ENCODE results near the gene KCNMB4. TPM values are rescaled to one million over a fixed set of nuclear protein-coding genes. Genes with fewer than 3 reads are reported as not detected.
A peak's percentile ranks its signal among the peaks of the same experiment; 100 is the strongest.

Gene KCNMB4
- total RNA-seq, 8 experiments from 2014 or later, result 0.20 to 13.5 (median 7.4) TPM

GRCh38 chr12:70418101-70418500, 52.0 kb downstream of the KCNMB4 start:
- Histone ChIP-seq H3K4me1 (replicated peaks in 1 of 2) (no peaks in the 10 kb centered on the region), H3K27ac (no peak overlapping the region), H3K4me3 (no peak overlapping the region)
- peak in 3 of 8 experiments; percentile 36 to 98 (median 96) for ATAC-seq (replicated peaks in 6 of 8)
- WGBS, 10 experiments, result 0 to 100% (median 84%) methylated on average over 1 to 3 of the region's 3 CpGs
- in situ Hi-C loops (cut with MboI; ENCODE audit: low pct_unique_long_range_greater_than_20kb in 2 of 9, low sequenced_read_pairs in 9 of 9, unreplicated experiment in 9 of 9), result no loop called here

DNA sequence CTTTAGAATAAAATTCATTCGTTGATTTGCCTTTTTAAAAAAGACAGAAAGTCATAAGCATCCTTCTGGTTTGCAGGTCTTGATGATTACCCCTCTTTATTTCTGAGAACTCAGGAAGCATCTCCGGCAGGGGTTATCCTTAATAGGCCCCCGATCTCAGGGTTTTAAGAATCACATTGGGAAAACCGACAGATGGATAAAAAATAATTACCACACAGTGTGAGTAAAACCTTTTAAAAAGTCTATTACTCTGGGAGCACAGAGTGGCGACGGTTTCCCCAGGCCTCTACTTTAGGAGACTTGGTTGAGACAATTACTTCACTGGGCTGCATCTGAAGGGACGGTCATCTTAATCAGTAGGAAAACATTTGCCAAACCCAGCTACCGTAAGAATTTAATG, 56.5 kb downstream of the KCNMB4 start:
- Histone ChIP-seq H3K27ac (no peak overlapping the region), H3K4me1 (replicated peaks in 1 of 2) (no peaks in the 10 kb centered on the region), H3K4me3 (no peak overlapping the region)
- WGBS, 10 experiments, result 50 to 100% (median 86%) methylated on average over 1 to 8 of the region's 8 CpGs; no CpG with 5 or more reads in 1 of the 10 experiments
- in situ Hi-C loops (cut with MboI; ENCODE audit: low pct_unique_long_range_greater_than_20kb in 2 of 9, low sequenced_read_pairs in 9 of 9, unreplicated experiment in 9 of 9), result no loop called here
- ATAC-seq (replicated peaks in 6 of 8), result no peak

DNA sequence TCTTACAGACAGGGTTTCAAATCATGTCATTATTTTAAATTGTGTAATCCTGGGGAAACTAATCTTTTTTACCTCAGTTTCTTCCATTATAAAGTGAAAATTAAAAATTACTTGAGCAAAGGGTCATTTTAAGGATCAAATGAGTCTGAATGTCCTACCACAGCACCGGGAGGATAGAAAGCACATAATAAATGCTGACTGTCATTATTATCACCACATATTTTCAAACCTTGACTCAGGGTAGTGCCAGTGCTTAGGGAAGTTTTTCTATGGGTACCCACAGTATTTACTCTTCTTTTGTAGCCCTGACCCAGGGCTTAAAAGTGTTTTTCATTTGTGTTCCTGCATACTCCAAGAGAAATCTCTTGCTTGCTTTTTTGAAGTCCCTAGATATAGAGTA, 60.5 kb downstream of the KCNMB4 start:
- in situ Hi-C loops (cut with MboI; ENCODE audit: low pct_unique_long_range_greater_than_20kb in 2 of 9, low sequenced_read_pairs in 9 of 9, unreplicated experiment in 9 of 9), result no loop called here
- H3K4me3 ChIP-seq, result no peak overlapping the region
- H3K4me1 ChIP-seq (replicated peaks in 1 of 2), result no peaks in the 10 kb centered on the region
- no peak overlapping the region for H3K27ac ChIP-seq
- ATAC-seq (replicated peaks in 6 of 8), result no peak
- 0 to 83% (median 67%) methylated on average over 1 of the region's 1 CpG; no CpG with 5 or more reads in 3 of the 10 experiments for WGBS, 10 experiments

DNA sequence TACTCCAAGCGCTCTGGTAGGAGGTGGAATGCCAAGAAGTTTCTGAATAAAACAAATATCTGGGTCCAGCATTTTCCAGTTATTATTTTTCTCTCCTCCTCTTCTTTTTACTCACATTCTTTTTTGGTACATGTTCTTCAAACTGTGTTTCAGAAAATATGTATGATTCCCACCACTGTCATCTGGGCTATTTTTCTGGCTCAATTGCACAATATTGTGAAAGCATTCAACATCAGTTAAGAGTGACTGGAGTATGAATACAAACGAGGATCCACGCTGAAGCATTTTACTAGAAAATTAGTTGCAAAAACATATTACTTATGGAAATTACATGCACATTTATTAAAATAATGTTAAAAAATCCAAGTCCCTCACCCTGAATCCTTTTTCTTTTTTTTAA, 61.5 kb downstream of the KCNMB4 start:
- WGBS, 10 experiments, result 0 to 100% (median 87%) methylated on average over 2 to 3 of the region's 3 CpGs
- Histone ChIP-seq H3K4me1 (replicated peaks in 1 of 2) (no peaks in the 10 kb centered on the region), H3K4me3 (no peak overlapping the region), H3K27ac (no peak overlapping the region)
- no peak for ATAC-seq (replicated peaks in 6 of 8)
- in situ Hi-C loops (cut with MboI; ENCODE audit: low pct_unique_long_range_greater_than_20kb in 2 of 9, low sequenced_read_pairs in 9 of 9, unreplicated experiment in 9 of 9), result no loop called here

DNA sequence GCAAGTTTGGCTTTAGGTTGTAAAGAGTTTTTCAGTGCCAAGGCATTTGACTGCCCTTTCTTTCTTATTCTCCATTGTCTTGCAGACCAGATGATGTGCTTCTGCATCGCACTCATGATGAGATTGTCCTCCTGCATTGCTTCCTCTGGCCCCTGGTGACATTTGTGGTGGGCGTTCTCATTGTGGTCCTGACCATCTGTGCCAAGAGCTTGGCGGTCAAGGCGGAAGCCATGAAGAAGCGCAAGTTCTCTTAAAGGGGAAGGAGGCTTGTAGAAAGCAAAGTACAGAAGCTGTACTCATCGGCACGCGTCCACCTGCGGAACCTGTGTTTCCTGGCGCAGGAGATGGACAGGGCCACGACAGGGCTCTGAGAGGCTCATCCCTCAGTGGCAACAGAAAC, 64.3 kb downstream of the KCNMB4 start:
- in situ Hi-C loops (cut with MboI; ENCODE audit: low pct_unique_long_range_greater_than_20kb in 2 of 9, low sequenced_read_pairs in 9 of 9, unreplicated experiment in 9 of 9), result no loop called here
- WGBS, 10 experiments, result 40 to 88% (median 80%) methylated on average over 1 to 9 of the region's 11 CpGs; no CpG with 5 or more reads in 2 of the 10 experiments
- no peak overlapping the region for H3K27ac ChIP-seq
- H3K4me1 ChIP-seq (replicated peaks in 1 of 2), result no peaks in the 10 kb centered on the region
- no peak overlapping the region for H3K4me3 ChIP-seq
- ATAC-seq (replicated peaks in 6 of 8), result no peak

- no peak for ATAC-seq (replicated peaks in 6 of 8)
- Histone ChIP-seq H3K4me3 (no peak overlapping the region), H3K27ac (no peak overlapping the region), H3K4me1 (replicated peaks in 1 of 2) (no peaks in the 10 kb centered on the region)
- in situ Hi-C loops (cut with MboI; ENCODE audit: low pct_unique_long_range_greater_than_20kb in 2 of 9, low sequenced_read_pairs in 9 of 9, unreplicated experiment in 9 of 9), result no loop called here
These were observed 70.7 kb downstream of the KCNMB4 start for GRCh38 chr12:70436836-70437235.

GRCh38 chr12:70443062-70443673, 77.1 kb downstream of the KCNMB4 start:
- WGBS, 10 experiments, result 0 to 14% (median 0%) methylated on average over 1 of the region's 1 CpG; no CpG with 5 or more reads in 4 of the 10 experiments
- H3K4me1 ChIP-seq (replicated peaks in 1 of 2), result no peaks in the 10 kb centered on the region
- ATAC-seq (replicated peaks in 6 of 8), result peak in 2 of 8 experiments; percentile 97 to 99
- no peak overlapping the region for H3K27ac ChIP-seq
- no peak overlapping the region for H3K4me3 ChIP-seq
- in situ Hi-C loops (cut with MboI; ENCODE audit: low pct_unique_long_range_greater_than_20kb in 2 of 9, low sequenced_read_pairs in 9 of 9, unreplicated experiment in 9 of 9), result no loop called here

DNA sequence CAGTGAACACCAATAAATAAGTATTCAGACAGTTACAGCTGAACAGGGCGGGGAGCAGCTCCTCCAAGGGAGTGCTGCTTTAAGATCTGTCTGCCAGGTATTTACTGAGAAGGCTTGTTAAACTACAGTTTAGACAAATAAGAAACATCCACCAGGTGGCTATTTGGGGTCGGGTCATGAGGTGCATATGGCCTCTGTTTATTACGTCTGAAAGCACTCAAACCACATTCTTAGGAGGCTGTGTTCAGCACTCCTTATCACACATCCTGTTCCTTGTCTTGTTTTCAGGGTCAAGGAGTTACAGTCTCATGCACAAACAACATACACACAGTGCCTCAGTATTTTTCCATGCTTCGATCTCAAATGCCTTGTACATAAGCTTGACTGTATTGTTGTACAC, 78.8 kb downstream of the KCNMB4 start:
- Histone ChIP-seq H3K27ac (no peak overlapping the region), H3K4me3 (no peak overlapping the region), H3K4me1 (replicated peaks in 1 of 2) (no peaks in the 10 kb centered on the region)
- ATAC-seq (replicated peaks in 6 of 8), result no peak
- in situ Hi-C loops (cut with MboI; ENCODE audit: low pct_unique_long_range_greater_than_20kb in 2 of 9, low sequenced_read_pairs in 9 of 9, unreplicated experiment in 9 of 9), result no loop called here
- 20 to 100% (median 76%) methylated on average over 1 to 4 of the region's 4 CpGs; no CpG with 5 or more reads in 1 of the 10 experiments for WGBS, 10 experiments

- WGBS, 10 experiments, result 8 to 100% (median 30%) methylated on average over 1 to 4 of the region's 4 CpGs; no CpG with 5 or more reads in 3 of the 10 experiments
- in situ Hi-C loops (cut with MboI; ENCODE audit: low pct_unique_long_range_greater_than_20kb in 2 of 9, low sequenced_read_pairs in 9 of 9, unreplicated experiment in 9 of 9), result no loop called here
- no peak for ATAC-seq (replicated peaks in 6 of 8)
- no peak overlapping the region for H3K4me3 ChIP-seq
- no peak overlapping the region for H3K27ac ChIP-seq
- no peaks in the 10 kb centered on the region for H3K4me1 ChIP-seq (replicated peaks in 1 of 2)
These were observed 82.3 kb downstream of the KCNMB4 start for GRCh38 chr12:70448371-70448770.

DNA sequence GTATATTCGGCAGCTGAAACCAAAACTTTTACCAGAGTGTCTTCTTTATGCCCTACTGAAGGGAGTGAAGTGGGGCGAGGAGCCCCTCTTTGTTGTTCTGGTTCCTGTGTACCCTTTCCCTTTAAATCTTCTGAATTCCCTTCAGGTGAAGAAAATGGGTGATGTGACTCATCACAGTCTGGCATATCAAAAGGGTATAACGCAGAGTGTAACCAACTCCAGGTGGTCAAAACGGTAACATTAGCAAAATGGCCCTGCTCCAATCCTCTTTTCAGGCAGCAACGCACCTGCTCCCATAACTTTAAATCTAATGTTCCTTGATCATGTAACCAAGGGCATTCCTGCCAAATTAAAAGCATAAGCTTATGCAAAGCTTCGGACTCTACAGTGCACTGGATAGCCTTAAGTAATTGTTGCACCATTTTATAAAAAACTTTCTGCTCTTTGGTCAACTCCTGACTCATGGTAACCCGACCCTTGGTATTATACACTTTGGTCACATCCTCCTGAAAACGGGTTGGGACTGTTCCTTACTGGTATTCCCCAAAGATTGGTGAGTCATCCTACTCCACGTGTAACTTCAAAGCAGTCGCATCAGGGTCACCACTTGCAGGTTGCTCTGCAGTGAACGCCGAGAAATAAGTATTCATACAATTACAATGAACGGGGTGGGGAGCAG, 83.1 kb downstream of the KCNMB4 start:
- peak in 1 of 8 experiments; percentile 45 for ATAC-seq (replicated peaks in 6 of 8)
- WGBS, 10 experiments, result 11 to 83% (median 61%) methylated on average over 1 to 10 of the region's 13 CpGs

DNA sequence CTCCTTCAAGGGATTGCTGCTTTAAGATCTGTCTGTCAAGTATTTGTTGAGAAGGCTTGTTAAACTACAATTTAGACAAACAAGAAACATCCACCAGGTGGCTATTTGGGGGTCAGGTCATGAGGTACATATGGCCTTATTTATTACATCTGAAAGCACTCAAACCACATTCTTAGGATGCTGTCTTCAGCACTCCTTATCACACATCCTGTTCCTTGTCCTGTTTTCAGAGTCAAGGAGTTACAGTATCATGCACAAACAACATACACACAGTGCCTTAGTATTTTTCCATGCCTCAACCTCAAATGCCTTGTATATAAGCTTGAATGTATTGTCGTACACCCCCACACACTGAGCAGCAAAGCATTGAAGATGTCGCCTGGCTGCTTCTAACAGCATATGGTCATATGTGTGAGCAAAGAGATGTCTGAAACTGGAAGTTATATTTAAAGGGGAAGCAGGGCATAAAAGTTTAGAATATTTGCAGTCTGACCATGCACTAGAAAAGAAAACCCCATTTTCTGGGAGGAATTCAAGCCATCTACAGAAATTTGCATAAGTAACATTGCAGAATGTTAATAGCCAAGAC, 83.8 kb downstream of the KCNMB4 start:
- no peak overlapping the region for H3K4me3 ChIP-seq
- in situ Hi-C loops (cut with MboI; ENCODE audit: low pct_unique_long_range_greater_than_20kb in 2 of 9, low sequenced_read_pairs in 9 of 9, unreplicated experiment in 9 of 9), result no loop called here
- 31 to 100% (median 92%) methylated on average over 1 to 2 of the region's 2 CpGs; no CpG with 5 or more reads in 4 of the 10 experiments for WGBS, 10 experiments
- H3K4me1 ChIP-seq (replicated peaks in 1 of 2), result no peaks in the 10 kb centered on the region
- no peak overlapping the region for H3K27ac ChIP-seq
- ATAC-seq (replicated peaks in 6 of 8), result no peak

More for the DNA sequence above, 83.1 kb downstream of the KCNMB4 start:
- no peak overlapping the region for H3K27ac ChIP-seq
- no peak overlapping the region for H3K4me3 ChIP-seq
- H3K4me1 ChIP-seq (replicated peaks in 1 of 2), result no peaks in the 10 kb centered on the region
- in situ Hi-C loops (cut with MboI; ENCODE audit: low pct_unique_long_range_greater_than_20kb in 2 of 9, low sequenced_read_pairs in 9 of 9, unreplicated experiment in 9 of 9), result no loop called here

DNA sequence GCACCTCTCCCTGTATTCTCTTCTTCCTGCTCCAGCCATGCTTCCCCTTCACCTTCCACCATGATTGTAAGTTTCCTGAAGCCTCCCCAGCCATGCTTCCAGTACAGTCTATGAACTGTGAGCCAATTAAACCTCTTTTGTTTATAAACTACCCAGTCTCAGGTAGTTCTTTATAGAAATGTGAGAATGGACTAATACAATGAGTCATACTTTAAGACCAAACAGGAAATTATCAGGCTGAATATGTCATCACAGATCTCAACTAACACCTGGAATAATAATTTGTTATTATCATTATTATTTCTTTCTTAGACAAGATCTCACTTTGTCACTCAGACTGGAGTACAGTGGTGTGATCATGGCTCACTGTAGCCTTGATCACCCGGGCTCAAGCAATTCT, 85.4 kb downstream of the KCNMB4 start:
- Histone ChIP-seq H3K4me1 (replicated peaks in 1 of 2) (no peaks in the 10 kb centered on the region), H3K4me3 (no peak overlapping the region), H3K27ac (no peak overlapping the region)
- ATAC-seq (replicated peaks in 6 of 8), result no peak
- in situ Hi-C loops (cut with MboI; ENCODE audit: low pct_unique_long_range_greater_than_20kb in 2 of 9, low sequenced_read_pairs in 9 of 9, unreplicated experiment in 9 of 9), result no loop called here
- WGBS, 10 experiments, result 17 to 80% methylated on average over 1 of the region's 1 CpG; no CpG with 5 or more reads in 8 of the 10 experiments

- Histone ChIP-seq H3K4me3 (no peak overlapping the region), H3K27ac (no peak overlapping the region), H3K4me1 (replicated peaks in 1 of 2) (no peaks in the 10 kb centered on the region)
- no peak for ATAC-seq (replicated peaks in 6 of 8)
- in situ Hi-C loops (cut with MboI; ENCODE audit: low pct_unique_long_range_greater_than_20kb in 2 of 9, low sequenced_read_pairs in 9 of 9, unreplicated experiment in 9 of 9), result no loop called here
These were observed 90.9 kb downstream of the KCNMB4 start for GRCh38 chr12:70456953-70457352.

GRCh38 chr12:70459786-70460185, 93.7 kb downstream of the KCNMB4 start:
- Histone ChIP-seq H3K4me1 (replicated peaks in 1 of 2) (no peaks in the 10 kb centered on the region), H3K4me3 (no peak overlapping the region), H3K27ac (no peak overlapping the region)
- in situ Hi-C loops (cut with MboI; ENCODE audit: low pct_unique_long_range_greater_than_20kb in 2 of 9, low sequenced_read_pairs in 9 of 9, unreplicated experiment in 9 of 9), result no loop called here
- no peak for ATAC-seq (replicated peaks in 6 of 8)

All from motor neuron (in vitro differentiated cells).